ENCODE results near the gene CASP5.

DNA sequence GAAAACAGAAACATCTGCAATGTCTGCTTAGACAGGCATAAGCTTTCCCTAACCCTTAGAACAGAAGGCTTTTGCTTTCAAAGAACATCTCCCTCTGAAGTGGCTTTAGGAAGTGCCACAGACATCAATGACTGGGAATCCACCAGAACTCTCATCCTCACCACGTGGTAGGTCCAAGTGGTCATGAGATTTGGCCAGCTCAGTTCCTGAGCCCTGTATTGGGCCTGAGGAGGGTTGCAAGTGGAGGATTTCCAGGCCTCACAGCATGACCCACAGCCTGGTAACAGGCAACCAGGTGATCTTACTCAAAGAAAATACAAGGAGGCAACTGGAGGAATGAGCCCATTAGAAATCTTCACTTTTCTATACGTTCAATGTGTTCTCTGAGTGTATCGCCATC, 10.4 kb upstream of the CASP5 start:
- TF ChIP-seq, protein P1, sequence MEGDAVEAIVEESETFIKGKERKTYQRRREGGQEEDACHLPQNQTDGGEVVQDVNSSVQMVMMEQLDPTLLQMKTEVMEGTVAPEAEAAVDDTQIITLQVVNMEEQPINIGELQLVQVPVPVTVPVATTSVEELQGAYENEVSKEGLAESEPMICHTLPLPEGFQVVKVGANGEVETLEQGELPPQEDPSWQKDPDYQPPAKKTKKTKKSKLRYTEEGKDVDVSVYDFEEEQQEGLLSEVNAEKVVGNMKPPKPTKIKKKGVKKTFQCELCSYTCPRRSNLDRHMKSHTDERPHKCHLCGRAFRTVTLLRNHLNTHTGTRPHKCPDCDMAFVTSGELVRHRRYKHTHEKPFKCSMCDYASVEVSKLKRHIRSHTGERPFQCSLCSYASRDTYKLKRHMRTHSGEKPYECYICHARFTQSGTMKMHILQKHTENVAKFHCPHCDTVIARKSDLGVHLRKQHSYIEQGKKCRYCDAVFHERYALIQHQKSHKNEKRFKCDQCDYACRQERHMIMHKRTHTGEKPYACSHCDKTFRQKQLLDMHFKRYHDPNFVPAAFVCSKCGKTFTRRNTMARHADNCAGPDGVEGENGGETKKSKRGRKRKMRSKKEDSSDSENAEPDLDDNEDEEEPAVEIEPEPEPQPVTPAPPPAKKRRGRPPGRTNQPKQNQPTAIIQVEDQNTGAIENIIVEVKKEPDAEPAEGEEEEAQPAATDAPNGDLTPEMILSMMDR (IDR thresholded peaks at IDR 0.05), result no peak
- no peak for TF ChIP-seq EP300 (IDR thresholded peaks at IDR 0.05)
